ENCODE data around the gene MTF1.

MTF1 gene

GRCh38 chr1:37845049-37845646, 14.2 kb downstream of the MTF1 start:
- TF ChIP-seq RAD21 (IDR thresholded peaks at IDR 0.05; ENCODE audit: low read depth) = no peak
- no peak for TF ChIP-seq TAF1 (IDR thresholded peaks at IDR 0.05; ENCODE audit: low read depth)

DNA sequence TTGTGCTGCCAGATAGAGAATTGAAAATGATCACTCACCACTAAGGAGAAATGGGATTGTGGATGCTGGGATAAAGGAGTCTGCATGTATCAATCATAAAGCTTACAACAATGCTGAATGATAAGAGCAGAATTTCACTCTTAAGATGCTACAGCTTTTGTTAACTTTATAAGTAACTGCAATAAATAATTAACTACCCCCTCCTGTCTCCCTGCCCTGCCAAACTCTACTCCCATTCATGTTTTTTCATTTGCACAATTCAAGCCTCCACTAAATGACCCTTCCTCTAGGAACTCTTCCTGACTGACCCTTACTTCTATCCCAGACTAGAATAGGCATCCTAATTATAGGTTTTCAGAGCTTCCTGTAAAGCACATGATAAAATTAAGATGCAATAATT, 14.9 kb downstream of the MTF1 start:
- TF ChIP-seq REST (IDR thresholded peaks at IDR 0.05; ENCODE audit: low read depth) = no peak
- no peak for TF ChIP-seq TCF12 (IDR thresholded peaks at IDR 0.05; ENCODE audit: low read depth)
- TF ChIP-seq NFIC (IDR thresholded peaks at IDR 0.05) = no peak
- no peak for TF ChIP-seq YY1 (IDR thresholded peaks at IDR 0.05; ENCODE audit: low read depth)
- no peak for TF ChIP-seq ZBTB7A (IDR thresholded peaks at IDR 0.05; ENCODE audit: low read depth)
- TF ChIP-seq USF1 (IDR thresholded peaks at IDR 0.05) = no peak
- no peak for TF ChIP-seq CREB1 (IDR thresholded peaks at IDR 0.05; ENCODE audit: low read depth)
- no peak for TF ChIP-seq EGR1 (IDR thresholded peaks at IDR 0.05)
- no peak for TF ChIP-seq TAF1 (IDR thresholded peaks at IDR 0.05; ENCODE audit: low read depth)
- no peak for TF ChIP-seq CEBPB (IDR thresholded peaks at IDR 0.05)
- no peak for TF ChIP-seq RAD21 (IDR thresholded peaks at IDR 0.05; ENCODE audit: low read depth)
- TF ChIP-seq EP300 (IDR thresholded peaks at IDR 0.05; ENCODE audit: borderline replicate concordance) = no peak
- no peak for TF ChIP-seq FOXM1 (IDR thresholded peaks at IDR 0.05; ENCODE audit: borderline replicate concordance, low read depth)
- TF ChIP-seq TEAD4 (IDR thresholded peaks at IDR 0.05) = no peak
- no peak for TF ChIP-seq MAX (IDR thresholded peaks at IDR 0.05)

DNA sequence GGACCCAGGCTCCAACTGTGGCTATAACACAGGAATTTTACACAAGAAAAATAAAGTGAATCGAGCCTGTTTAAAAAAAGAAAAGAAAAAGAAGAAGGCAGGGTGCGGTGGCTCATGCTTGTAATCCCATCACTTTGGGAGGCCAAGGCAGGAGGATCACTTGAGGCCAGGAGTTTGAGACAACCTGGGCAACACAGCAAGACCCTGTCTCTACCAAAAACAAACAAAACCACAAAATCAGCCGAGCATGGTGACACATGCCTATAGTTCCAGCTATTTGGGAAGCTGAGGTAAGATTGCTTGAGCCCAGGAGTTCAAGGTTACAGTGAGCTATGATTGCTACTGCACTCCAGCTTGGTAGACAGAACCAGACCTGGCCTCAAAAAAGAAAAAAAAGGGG, 17.7 kb downstream of the MTF1 start:
- TF ChIP-seq FOXM1 (IDR thresholded peaks at IDR 0.05; ENCODE audit: borderline replicate concordance, low read depth) = no peak

DNA sequence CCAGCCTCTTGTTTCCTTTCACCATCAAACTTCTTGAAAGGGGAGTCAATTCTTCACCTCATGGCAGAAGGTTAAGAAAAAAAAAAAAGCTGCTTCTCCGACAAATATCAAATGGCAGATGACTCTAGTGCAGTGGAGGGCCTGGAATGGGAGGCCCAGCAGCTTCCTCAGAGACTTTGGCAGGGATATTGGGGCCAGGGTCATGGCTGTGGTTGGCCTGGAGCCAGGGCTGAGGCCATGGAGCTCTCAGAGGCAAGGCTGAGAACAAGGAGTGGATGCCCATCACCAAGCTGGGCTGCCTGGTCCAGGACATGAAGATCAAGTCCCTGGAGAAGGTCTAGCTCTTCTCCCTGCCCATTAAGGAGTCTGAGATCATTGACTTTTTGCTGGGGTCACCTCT, 18.7 kb downstream of the MTF1 start:
- TF ChIP-seq TCF12 (IDR thresholded peaks at IDR 0.05; ENCODE audit: low read depth) (no peak), RAD21 (IDR thresholded peaks at IDR 0.05; ENCODE audit: low read depth) (no peak), TEAD4 (IDR thresholded peaks at IDR 0.05) (no peak), TAF1 (IDR thresholded peaks at IDR 0.05; ENCODE audit: low read depth) (no peak), EP300 (IDR thresholded peaks at IDR 0.05; ENCODE audit: borderline replicate concordance) (no peak), USF1 (IDR thresholded peaks at IDR 0.05) (no peak), ZBTB7A (IDR thresholded peaks at IDR 0.05; ENCODE audit: low read depth) (no peak), CREB1 (IDR thresholded peaks at IDR 0.05; ENCODE audit: low read depth) (no peak), MAX (IDR thresholded peaks at IDR 0.05) (no peak), EGR1 (IDR thresholded peaks at IDR 0.05) (no peak), FOXM1 (IDR thresholded peaks at IDR 0.05; ENCODE audit: borderline replicate concordance, low read depth) (no peak), REST (IDR thresholded peaks at IDR 0.05; ENCODE audit: low read depth) (no peak), CEBPB (IDR thresholded peaks at IDR 0.05) (no peak), NFIC (IDR thresholded peaks at IDR 0.05) (no peak), YY1 (IDR thresholded peaks at IDR 0.05; ENCODE audit: low read depth) (no peak)

- TF ChIP-seq TEAD4 (IDR thresholded peaks at IDR 0.05) (no peak), CREB1 (IDR thresholded peaks at IDR 0.05; ENCODE audit: low read depth) (no peak), EP300 (IDR thresholded peaks at IDR 0.05; ENCODE audit: borderline replicate concordance) (no peak), ZBTB7A (IDR thresholded peaks at IDR 0.05; ENCODE audit: low read depth) (no peak), YY1 (IDR thresholded peaks at IDR 0.05; ENCODE audit: low read depth) (no peak), TAF1 (IDR thresholded peaks at IDR 0.05; ENCODE audit: low read depth) (no peak), REST (IDR thresholded peaks at IDR 0.05; ENCODE audit: low read depth) (no peak), TCF12 (IDR thresholded peaks at IDR 0.05; ENCODE audit: low read depth) (no peak), CEBPB (IDR thresholded peaks at IDR 0.05) (no peak), MAX (IDR thresholded peaks at IDR 0.05) (no peak), EGR1 (IDR thresholded peaks at IDR 0.05) (no peak), FOXM1 (IDR thresholded peaks at IDR 0.05; ENCODE audit: borderline replicate concordance, low read depth) (no peak), NFIC (IDR thresholded peaks at IDR 0.05) (no peak), USF1 (IDR thresholded peaks at IDR 0.05) (no peak), RAD21 (IDR thresholded peaks at IDR 0.05; ENCODE audit: low read depth) (no peak)
Observed at GRCh38 chr1:37839676-37840075, 19.7 kb downstream of the MTF1 start.
